K562 (cell line): ENCODE results near the gene KNSTRN. TPM values are rescaled to one million over a fixed set of nuclear protein-coding genes. Genes with fewer than 3 reads are reported as not detected.
A peak's percentile ranks its signal among the peaks of the same experiment; 100 is the strongest.

Source experiments
- ARID1B ChIP-seq: fragments of 450-650 bp; IDR thresholded peaks from 2 replicates; pipeline ENCODE4 v1.6.1; 2016; ENCODE audit warnings: antibody characterized with exemption, mild to moderate bottlenecking, inconsistent platforms
- CGGBP1 ChIP-seq: fragments of 250-450 bp; sonication (Bioruptor Pico); IDR thresholded peaks from 2 replicates; pipeline ENCODE4 v1.9.0; 2021; ENCODE audit warnings: mild to moderate bottlenecking
- EP400 ChIP-seq: fragments of 450-650 bp; IDR thresholded peaks from 2 replicates; pipeline ENCODE4 v1.6.1; 2017; ENCODE audit warnings: antibody characterized with exemption, mild to moderate bottlenecking, moderate library complexity
- EZH2 ChIP-seq: IDR thresholded peaks from 2 replicates; pipeline ENCODE4 v1.6.1; 2012; ENCODE audit warnings: low read depth, mild to moderate bottlenecking, inconsistent platforms, low read length, borderline replicate concordance
- MAFF ChIP-seq: IDR thresholded peaks from 2 replicates; pipeline ENCODE4 v1.6.1; 2012; ENCODE audit warnings: low read length, improper control_type of control experiment
- MITF ChIP-seq: IDR thresholded peaks from 2 replicates; pipeline ENCODE4 v1.6.1; 2014; ENCODE audit warnings: antibody characterized with exemption
- NCOA6 ChIP-seq: fragments of 450-650 bp; IDR thresholded peaks from 2 replicates; pipeline ENCODE4 v1.6.1; 2017; ENCODE audit warnings: mild to moderate bottlenecking
- RAD51 ChIP-seq: fragments of 450-650 bp; IDR thresholded peaks from 2 replicates; pipeline ENCODE4 v1.7.1; 2016; ENCODE audit warnings: low read depth, mild to moderate bottlenecking, borderline replicate concordance
- RERE ChIP-seq: sonication (generic); formaldehyde crosslinking; IDR thresholded peaks from 2 replicates; pipeline ENCODE4 v1.8.0; 2023; ENCODE audit warnings: missing genetic modification reagents, mild to moderate bottlenecking, borderline replicate concordance
- SMARCA4 ChIP-seq: fragments of 450-650 bp; IDR thresholded peaks from 2 replicates; pipeline ENCODE4 v1.6.1; 2016
- SP1 ChIP-seq: sonication (generic); formaldehyde crosslinking; IDR thresholded peaks from 2 replicates; pipeline ENCODE4 v1.8.1; 2022; ENCODE audit warnings: mild to moderate bottlenecking, missing genetic modification reagents
- TAF15 ChIP-seq: fragments of 200-400 bp; formaldehyde crosslinking; IDR thresholded peaks from 2 replicates; pipeline ENCODE4 v1.6.1; 2017; ENCODE audit warnings: mild to moderate bottlenecking, low read depth, low read length, moderate library complexity
- ZC3H4 ChIP-seq: sonication (generic); formaldehyde crosslinking; IDR thresholded peaks from 2 replicates; pipeline ENCODE4 v1.9.0; 2021; ENCODE audit warnings: missing genetic modification reagents, borderline replicate concordance
- ZNF197 ChIP-seq: fragments of 200-800 bp; sonication (Bioruptor generic); IDR thresholded peaks from 2 replicates; pipeline ENCODE4 v1.6.1; 2016; ENCODE audit warnings: low read depth, missing genetic modification characterization, missing compliant biosample characterization
- ZNF668 ChIP-seq: fragments of 250-450 bp; sonication (Bioruptor Pico); IDR thresholded peaks from 2 replicates; pipeline ENCODE4 v1.8.0; 2022; ENCODE audit warnings: mild to moderate bottlenecking, inconsistent platforms
- polyA plus RNA-seq, 8 experiments: library from polyadenylated mRNA; depleted of rRNA in 4 of 8; stranded (reverse) in 5 of 8; unstranded in 3 of 8; fragments of >200 nt; fragmentation: Nextera tagmentation in 2 of 8; fragmentation: Illumina TruSeq in 1 of 8; extraction: Ambion mirVana in 2 of 8; extraction: Trizol in 1 of 8; gene quantifications; 2 replicates each; pipeline versions ENCODE4 v1.2.1 to v1.2.3, GENCODE V29; 2011 to 2014; ENCODE audit warnings: inconsistent platforms in 1 of 8, missing spikeins in 1 of 8
- total RNA-seq, 7 experiments: library from RNA; depleted of rRNA in 6 of 7; stranded (reverse); fragments of >200 nt in 6 of 7; fragmentation: Illumina TruSeq in 2 of 7; extraction: Trizol in 2 of 7; gene quantifications; 2 replicates each; pipeline versions ENCODE4 v1.2.1 to v1.2.3, GENCODE V29; 2011 to 2021; ENCODE audit warnings: low replicate concordance in 1 of 7
- TF ChIP-seq, protein P1 (sequence below): IDR thresholded peaks from 2 replicates; pipeline ENCODE4 v1.6.1; 2011; ENCODE audit warnings: borderline replicate concordance, low read depth, mild to moderate bottlenecking, moderate library complexity, low read length; ENCODE audit not compliant: insufficient read depth, poor library complexity, severe bottlenecking
- TF ChIP-seq, protein P2 (sequence below): IDR thresholded peaks from 2 replicates; pipeline ENCODE4 v1.6.1; 2016; ENCODE audit warnings: missing genetic modification characterization, missing compliant biosample characterization

The KNSTRN gene
- total and polyA plus RNA-seq, 9 of the 15 experiments (the other 6 are each of a cell fraction or from before 2014, with no cell fraction given), result 48.7 to 88.2 (median 66.3) TPM

DNA sequence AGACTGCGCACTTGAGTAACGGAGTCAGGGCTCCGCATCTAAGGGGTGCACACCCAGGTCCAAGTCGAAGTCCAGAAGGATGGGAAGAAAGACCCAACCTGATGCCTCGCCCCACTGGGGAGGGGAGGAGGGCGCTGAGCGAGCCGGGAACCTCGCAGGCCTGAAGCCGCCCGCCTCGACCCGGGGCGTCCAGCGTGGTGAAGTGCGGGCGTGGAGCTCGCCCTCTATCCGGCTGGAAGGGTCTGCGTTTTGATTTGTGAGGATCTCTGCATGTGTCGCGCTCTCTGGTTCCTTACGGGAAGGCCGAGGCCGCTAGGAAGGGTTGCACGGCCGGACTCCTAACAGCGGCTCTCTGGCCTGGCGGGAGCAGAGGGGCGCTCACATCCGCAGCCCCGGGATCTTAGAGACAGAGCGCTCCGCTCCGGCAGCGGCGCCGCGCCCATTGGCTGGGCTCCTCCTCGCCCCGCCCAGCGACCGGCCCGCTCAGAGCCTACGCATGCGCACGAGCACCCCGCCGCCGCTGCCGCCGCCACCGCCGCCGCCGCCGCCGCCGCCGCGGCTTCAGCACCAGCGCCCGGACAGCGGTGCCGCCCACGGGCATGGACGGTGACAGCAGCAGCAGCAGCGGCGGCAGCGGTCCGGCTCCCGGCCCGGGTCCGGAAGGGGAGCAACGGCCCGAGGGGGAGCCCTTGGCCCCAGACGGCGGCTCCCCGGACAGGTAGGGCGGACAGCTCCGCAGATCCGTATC, 24.6 kb upstream of the KNSTRN start, which contains the start of gene DISP2 (continued):
- TF ChIP-seq RERE (CRISPR knock-in tag) (no peak), EZH2 (no peak), SMARCA4 (no peak), ARID1B (no peak), NCOA6 (no peak), ZC3H4 (CRISPR knock-in tag) (no peak), RAD51 (no peak), MITF (no peak), ZNF197 (CRISPR knock-in tag) (no peak), MAFF (no peak), SP1 (CRISPR knock-in tag) (no peak), ZNF668 (CRISPR knock-in tag) (no peak), TAF15 (no peak), EP400 (no peak), CGGBP1 (CRISPR knock-in tag) (peak; percentile 16; the same call in 1 of the 2 replicates)
- TF ChIP-seq, protein P1, sequence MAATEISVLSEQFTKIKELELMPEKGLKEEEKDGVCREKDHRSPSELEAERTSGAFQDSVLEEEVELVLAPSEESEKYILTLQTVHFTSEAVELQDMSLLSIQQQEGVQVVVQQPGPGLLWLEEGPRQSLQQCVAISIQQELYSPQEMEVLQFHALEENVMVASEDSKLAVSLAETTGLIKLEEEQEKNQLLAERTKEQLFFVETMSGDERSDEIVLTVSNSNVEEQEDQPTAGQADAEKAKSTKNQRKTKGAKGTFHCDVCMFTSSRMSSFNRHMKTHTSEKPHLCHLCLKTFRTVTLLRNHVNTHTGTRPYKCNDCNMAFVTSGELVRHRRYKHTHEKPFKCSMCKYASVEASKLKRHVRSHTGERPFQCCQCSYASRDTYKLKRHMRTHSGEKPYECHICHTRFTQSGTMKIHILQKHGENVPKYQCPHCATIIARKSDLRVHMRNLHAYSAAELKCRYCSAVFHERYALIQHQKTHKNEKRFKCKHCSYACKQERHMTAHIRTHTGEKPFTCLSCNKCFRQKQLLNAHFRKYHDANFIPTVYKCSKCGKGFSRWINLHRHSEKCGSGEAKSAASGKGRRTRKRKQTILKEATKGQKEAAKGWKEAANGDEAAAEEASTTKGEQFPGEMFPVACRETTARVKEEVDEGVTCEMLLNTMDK, result no peak
- TF ChIP-seq, protein P2, sequence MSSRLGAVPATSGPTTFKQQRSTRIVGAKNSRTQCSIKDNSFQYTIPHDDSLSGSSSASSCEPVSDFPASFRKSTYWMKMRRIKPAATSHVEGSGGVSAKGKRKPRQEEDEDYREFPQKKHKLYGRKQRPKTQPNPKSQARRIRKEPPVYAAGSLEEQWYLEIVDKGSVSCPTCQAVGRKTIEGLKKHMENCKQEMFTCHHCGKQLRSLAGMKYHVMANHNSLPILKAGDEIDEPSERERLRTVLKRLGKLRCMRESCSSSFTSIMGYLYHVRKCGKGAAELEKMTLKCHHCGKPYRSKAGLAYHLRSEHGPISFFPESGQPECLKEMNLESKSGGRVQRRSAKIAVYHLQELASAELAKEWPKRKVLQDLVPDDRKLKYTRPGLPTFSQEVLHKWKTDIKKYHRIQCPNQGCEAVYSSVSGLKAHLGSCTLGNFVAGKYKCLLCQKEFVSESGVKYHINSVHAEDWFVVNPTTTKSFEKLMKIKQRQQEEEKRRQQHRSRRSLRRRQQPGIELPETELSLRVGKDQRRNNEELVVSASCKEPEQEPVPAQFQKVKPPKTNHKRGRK, result no peak
